ENCODE measurements around the gene UMODL1. TPM values are rescaled to one million over a fixed set of nuclear protein-coding genes. Genes with fewer than 3 reads are reported as not detected.

UMODL1 gene
- total RNA-seq, 1 experiment from 2014 or later: not detected

GRCh38 chr21:42103843-42104242 is 32.7 kb downstream of the UMODL1 start:
- H3K23ac ChIP-seq (ENCODE audit: insufficient read length, low read depth, low read length): no peak overlapping the region
- H2BK20ac ChIP-seq (ENCODE audit: low read depth, low read length, poor library complexity, severe bottlenecking): no peak overlapping the region
- H3T11ph ChIP-seq (ENCODE audit: low read length): no peak overlapping the region
- no peaks in the 10 kb centered on the region for H4K20me1 ChIP-seq (ENCODE audit: control insufficient read depth, insufficient read depth, insufficient read length)
- H3K27me3 ChIP-seq (ENCODE audit: insufficient read depth, low read length): no peaks in the 10 kb centered on the region
- H3K14ac ChIP-seq (ENCODE audit: insufficient read depth, low read length): no peak overlapping the region; the same call in 1 of the 2 replicates
- no peak overlapping the region for H2BK12ac ChIP-seq (ENCODE audit: insufficient read length, low read depth, low read length)
- no peak overlapping the region for H4K8ac ChIP-seq (replicated peaks; ENCODE audit: insufficient read length, low read depth, low read length)
- no peaks in the 10 kb centered on the region for H3K79me2 ChIP-seq (ENCODE audit: insufficient read depth, low read length)
- H2BK5ac ChIP-seq (ENCODE audit: insufficient read length, low read length): no peak overlapping the region
- no peak overlapping the region for H3K56ac ChIP-seq (ENCODE audit: insufficient read length, low read depth, low read length)
- no peak overlapping the region for H3K4ac ChIP-seq (ENCODE audit: low read depth, low read length)
- H3K27ac ChIP-seq (ENCODE audit: insufficient read length, low read depth, low read length): no peak overlapping the region
- H3K4me1 Mint-ChIP-seq: peaks cover 8 to 15% of the 10 kb centered on the region in 2 experiments
- no peak overlapping the region for H3K4me3 Mint-ChIP-seq
- H3K9ac ChIP-seq (ENCODE audit: extremely low read depth, insufficient read length, low read length): no peak overlapping the region
- H3K27ac Mint-ChIP-seq: peak overlapping the region in 1 of 3 experiments; percentile 72; a peak in 1 of 7 replicates
- H3K9me3 ChIP-seq (ENCODE audit: control insufficient read depth, low read depth, low read length): no peaks in the 10 kb centered on the region
- no peak overlapping the region for H2BK15ac ChIP-seq (ENCODE audit: low read depth, low read length)
- H3K27me3 Mint-ChIP-seq (ENCODE audit: low read depth): peaks cover 7% of the 10 kb centered on the region
- no CpG with 5 or more reads among the region's 13 CpGs for WGBS (ENCODE audit: extremely low coverage, insufficient read length, low lambda C conversion rate)
- no peak overlapping the region for H3K4me2 ChIP-seq (ENCODE audit: insufficient read depth, insufficient read length, low read length)
- DNase-seq: no peak
- TF ChIP-seq, protein P1, sequence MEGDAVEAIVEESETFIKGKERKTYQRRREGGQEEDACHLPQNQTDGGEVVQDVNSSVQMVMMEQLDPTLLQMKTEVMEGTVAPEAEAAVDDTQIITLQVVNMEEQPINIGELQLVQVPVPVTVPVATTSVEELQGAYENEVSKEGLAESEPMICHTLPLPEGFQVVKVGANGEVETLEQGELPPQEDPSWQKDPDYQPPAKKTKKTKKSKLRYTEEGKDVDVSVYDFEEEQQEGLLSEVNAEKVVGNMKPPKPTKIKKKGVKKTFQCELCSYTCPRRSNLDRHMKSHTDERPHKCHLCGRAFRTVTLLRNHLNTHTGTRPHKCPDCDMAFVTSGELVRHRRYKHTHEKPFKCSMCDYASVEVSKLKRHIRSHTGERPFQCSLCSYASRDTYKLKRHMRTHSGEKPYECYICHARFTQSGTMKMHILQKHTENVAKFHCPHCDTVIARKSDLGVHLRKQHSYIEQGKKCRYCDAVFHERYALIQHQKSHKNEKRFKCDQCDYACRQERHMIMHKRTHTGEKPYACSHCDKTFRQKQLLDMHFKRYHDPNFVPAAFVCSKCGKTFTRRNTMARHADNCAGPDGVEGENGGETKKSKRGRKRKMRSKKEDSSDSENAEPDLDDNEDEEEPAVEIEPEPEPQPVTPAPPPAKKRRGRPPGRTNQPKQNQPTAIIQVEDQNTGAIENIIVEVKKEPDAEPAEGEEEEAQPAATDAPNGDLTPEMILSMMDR (conservative IDR thresholded peaks at IDR 0.05): no peak
- no peaks in the 10 kb centered on the region for H3K23me2 ChIP-seq (ENCODE audit: insufficient read length, low read depth, low read length, poor library complexity, severe bottlenecking)
- no peak overlapping the region for H2AFZ ChIP-seq (ENCODE audit: low read length)
- no peak overlapping the region for H2BK120ac ChIP-seq (ENCODE audit: low read depth, low read length, poor library complexity, severe bottlenecking)
- no peaks in the 10 kb centered on the region; a peak in 1 of 7 replicates for H3K36me3 Mint-ChIP-seq (ENCODE audit: insufficient read depth in 1 of 3, low read depth in 3 of 3)
- H3K4me1 ChIP-seq (ENCODE audit: insufficient read depth, low read length): no peaks in the 10 kb centered on the region; the same call in 1 of the 2 replicates
- H4K91ac ChIP-seq (ENCODE audit: insufficient read length, low read depth, low read length): no peak overlapping the region
- H2AK5ac ChIP-seq (ENCODE audit: insufficient read length, low read length): no peak overlapping the region
- no peaks in the 10 kb centered on the region for H3K79me1 ChIP-seq (ENCODE audit: insufficient read depth, low read depth, low read length, poor library complexity, severe bottlenecking)
- H3K18ac ChIP-seq (ENCODE audit: insufficient read length, low read depth, low read length): no peak overlapping the region
- H3K9me3 Mint-ChIP-seq: no peaks in the 10 kb centered on the region
- no peak overlapping the region for H4K5ac ChIP-seq (ENCODE audit: insufficient read length, low read depth, low read length)
